IPS-18a (cell line): Measurements from ENCODE around the gene ANXA8.
"Not testable (repeated sequence)": the region's sequence is repeated elsewhere in the genome, so short reads cannot be mapped to it uniquely, and the experiment has no call there.

ENCODE experiments used
- H3K27ac ChIP-seq: one replicate; pipeline ENCODE4 v1.5.1; 2013; ENCODE audit warnings: low read length
- H3K27me3 ChIP-seq: one replicate; pipeline ENCODE4 v1.6.1; 2013; ENCODE audit warnings: mild to moderate bottlenecking, low read length; ENCODE audit not compliant: control insufficient read depth, insufficient read depth
- H3K36me3 ChIP-seq: one replicate; pipeline ENCODE4 v1.6.1; 2013; ENCODE audit warnings: low read depth, low read length; ENCODE audit not compliant: control insufficient read depth
- H3K4me1 ChIP-seq: one replicate; pipeline ENCODE4 v1.6.1; 2013; ENCODE audit warnings: low read depth, low read length; ENCODE audit not compliant: control insufficient read depth
- H3K4me3 ChIP-seq: one replicate; pipeline ENCODE4 v1.5.1; 2013; ENCODE audit warnings: low read length
- H3K9ac ChIP-seq: one replicate; pipeline ENCODE4 v1.6.1; 2013; ENCODE audit warnings: mild to moderate bottlenecking, low read length, moderate library complexity
- H3K9me3 ChIP-seq: one replicate; pipeline ENCODE4 v1.6.1; 2013; ENCODE audit warnings: low read depth, low read length; ENCODE audit not compliant: control insufficient read depth

ANXA8 gene, protein sequence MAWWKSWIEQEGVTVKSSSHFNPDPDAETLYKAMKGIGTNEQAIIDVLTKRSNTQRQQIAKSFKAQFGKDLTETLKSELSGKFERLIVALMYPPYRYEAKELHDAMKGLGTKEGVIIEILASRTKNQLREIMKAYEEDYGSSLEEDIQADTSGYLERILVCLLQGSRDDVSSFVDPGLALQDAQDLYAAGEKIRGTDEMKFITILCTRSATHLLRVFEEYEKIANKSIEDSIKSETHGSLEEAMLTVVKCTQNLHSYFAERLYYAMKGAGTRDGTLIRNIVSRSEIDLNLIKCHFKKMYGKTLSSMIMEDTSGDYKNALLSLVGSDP

DNA sequence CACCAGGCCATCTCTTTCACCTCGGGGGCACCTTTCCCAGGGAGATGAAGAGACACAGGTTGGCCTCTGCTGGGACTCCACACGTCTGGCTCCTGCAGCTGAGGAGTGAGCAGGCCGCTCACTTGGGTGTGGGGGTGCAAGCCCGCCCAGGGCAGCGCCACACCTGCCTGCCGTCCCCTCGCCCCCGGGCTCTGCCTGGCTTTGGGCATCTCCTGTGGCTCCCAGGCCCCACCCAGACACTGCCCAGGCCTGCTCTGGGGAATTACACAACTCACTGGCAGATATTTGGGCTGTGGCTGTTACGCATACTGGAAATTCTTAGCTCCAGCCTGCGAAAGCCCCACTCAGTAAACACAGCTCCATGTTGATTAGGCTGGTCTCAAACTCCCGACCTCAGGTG, at the start of gene ANXA8:
TSS of gene ANXA8 (minus strand) at position 193 of the 400 bp plus-strand sequence. CDS start at position 11, 182 bp downstream.
- H3K36me3 ChIP-seq, H3K9me3 ChIP-seq, H3K27me3 ChIP-seq, H3K27ac ChIP-seq, H3K9ac ChIP-seq, H3K4me1 ChIP-seq, H3K4me3 ChIP-seq: not testable (repeated sequence)

DNA sequence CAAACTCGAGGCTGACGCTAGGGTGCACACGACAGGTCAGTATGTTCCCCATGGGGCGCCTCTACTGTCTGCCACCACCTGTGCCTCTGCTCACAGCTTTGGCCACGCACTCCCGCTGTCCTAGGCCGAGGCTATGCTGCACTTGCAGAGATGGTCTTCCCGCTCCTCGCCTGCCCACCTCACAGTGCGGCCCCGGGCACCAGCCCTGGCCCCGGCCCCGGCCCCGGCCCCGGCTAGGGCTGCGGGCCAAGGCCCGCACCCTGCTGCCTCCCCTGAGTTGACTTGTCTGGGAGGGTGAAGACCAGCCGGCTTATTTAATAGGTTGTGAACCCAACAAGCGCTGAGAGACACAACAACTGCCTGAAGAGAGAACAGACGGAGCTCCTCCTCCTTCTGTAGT, 39.6 kb upstream of the ANXA8 start, which contains the start of gene AGAP9:
TSS of gene AGAP9 (minus strand) at position 164 of the 400 bp plus-strand sequence. CDS start at position 52, 112 bp downstream.
- not testable (repeated sequence) for H3K4me3 ChIP-seq, H3K4me1 ChIP-seq, H3K27me3 ChIP-seq, H3K9me3 ChIP-seq, H3K27ac ChIP-seq, H3K9ac ChIP-seq, H3K36me3 ChIP-seq

DNA sequence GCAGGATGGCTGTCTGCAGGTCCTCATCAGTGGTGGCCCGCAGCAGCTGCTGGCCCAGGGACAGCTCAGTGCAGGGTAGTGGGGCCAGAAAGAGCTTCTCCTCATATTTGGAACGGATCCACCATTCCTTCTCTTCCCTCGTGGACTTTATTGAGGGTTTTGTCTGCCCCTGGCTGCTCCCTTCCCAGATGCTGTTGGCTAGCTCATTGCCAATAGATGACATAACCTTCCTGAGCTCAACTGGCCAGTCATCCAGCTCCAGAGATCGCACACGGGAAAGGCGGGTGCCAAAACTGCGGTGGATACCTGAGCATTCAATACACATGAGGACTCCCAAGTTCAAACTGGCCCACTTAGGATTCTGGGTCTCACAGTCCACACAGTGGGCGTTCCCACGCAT, 18.4 kb upstream of the ANXA8 start:
- H3K9me3 ChIP-seq, H3K27ac ChIP-seq, H3K4me1 ChIP-seq, H3K4me3 ChIP-seq, H3K36me3 ChIP-seq, H3K9ac ChIP-seq, H3K27me3 ChIP-seq: not testable (repeated sequence)

- not testable (repeated sequence) for H3K4me3 ChIP-seq, H3K27ac ChIP-seq, H3K36me3 ChIP-seq, H3K9me3 ChIP-seq, H3K9ac ChIP-seq, H3K27me3 ChIP-seq, H3K4me1 ChIP-seq
Measured at GRCh38 chr10:47494226-47494625, 10.3 kb upstream of the ANXA8 start.

DNA sequence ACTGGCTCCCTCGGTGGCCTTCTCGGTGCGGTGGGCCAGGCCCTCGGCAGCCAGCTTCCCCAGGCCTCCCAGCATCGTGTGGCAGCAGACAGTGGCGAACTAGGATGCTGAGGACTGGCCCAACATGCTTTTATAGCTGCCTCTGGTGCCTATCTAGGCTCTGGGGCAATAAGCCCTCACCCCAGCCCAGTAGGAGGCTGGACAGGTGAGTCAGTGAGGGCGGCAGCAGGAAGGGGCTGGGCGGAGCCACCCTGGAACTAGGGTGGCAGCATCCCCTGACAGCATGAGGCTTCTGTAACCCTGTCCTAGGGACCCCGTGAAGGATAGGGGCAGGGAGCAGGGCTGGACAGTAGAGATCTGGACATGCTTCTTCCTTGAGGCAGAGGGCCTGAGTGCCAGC, 7.7 kb upstream of the ANXA8 start, which contains the start of gene FAM25G:
TSS of gene FAM25G (minus strand) at position 101 of the 400 bp plus-strand sequence. CDS start at position 75, 26 bp downstream.
- H3K4me3 ChIP-seq, H3K27me3 ChIP-seq, H3K27ac ChIP-seq, H3K9me3 ChIP-seq, H3K9ac ChIP-seq, H3K36me3 ChIP-seq, H3K4me1 ChIP-seq: not testable (repeated sequence)

GRCh38 chr10:47489630-47490029, 5.7 kb upstream of the ANXA8 start:
- not testable (repeated sequence) for H3K4me3 ChIP-seq, H3K27me3 ChIP-seq, H3K4me1 ChIP-seq, H3K27ac ChIP-seq, H3K9ac ChIP-seq, H3K36me3 ChIP-seq, H3K9me3 ChIP-seq

GRCh38 chr10:47485943-47486342, 2.0 kb upstream of the ANXA8 start:
- H3K4me1 ChIP-seq, H3K36me3 ChIP-seq, H3K27ac ChIP-seq, H3K4me3 ChIP-seq, H3K9me3 ChIP-seq, H3K9ac ChIP-seq, H3K27me3 ChIP-seq: not testable (repeated sequence)

DNA sequence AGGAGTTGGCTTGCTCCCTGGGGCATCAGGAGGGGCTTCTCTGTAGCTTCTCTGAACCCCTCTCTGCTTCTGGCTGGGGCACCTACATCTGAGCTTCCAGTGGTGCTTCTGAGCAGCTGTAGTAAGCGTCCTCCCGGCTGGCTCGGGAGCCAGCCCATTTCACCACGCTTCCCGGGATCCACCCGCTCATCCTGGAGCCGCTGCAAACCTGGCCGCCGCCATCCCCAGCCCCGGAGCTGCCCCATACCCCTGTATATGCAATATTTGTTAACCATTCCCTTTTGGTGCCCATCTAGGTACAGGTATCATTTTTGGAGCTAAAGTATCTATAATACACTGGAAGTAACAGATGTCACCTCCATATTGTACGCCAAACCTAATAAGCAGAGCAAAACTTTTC, 871 bp upstream of the ANXA8 start:
- not testable (repeated sequence) for H3K27ac ChIP-seq, H3K27me3 ChIP-seq, H3K36me3 ChIP-seq, H3K4me3 ChIP-seq, H3K9me3 ChIP-seq, H3K4me1 ChIP-seq, H3K9ac ChIP-seq

GRCh38 chr10:47482367-47482766, 1.5 kb downstream of the ANXA8 start:
- not testable (repeated sequence) for H3K9ac ChIP-seq

DNA sequence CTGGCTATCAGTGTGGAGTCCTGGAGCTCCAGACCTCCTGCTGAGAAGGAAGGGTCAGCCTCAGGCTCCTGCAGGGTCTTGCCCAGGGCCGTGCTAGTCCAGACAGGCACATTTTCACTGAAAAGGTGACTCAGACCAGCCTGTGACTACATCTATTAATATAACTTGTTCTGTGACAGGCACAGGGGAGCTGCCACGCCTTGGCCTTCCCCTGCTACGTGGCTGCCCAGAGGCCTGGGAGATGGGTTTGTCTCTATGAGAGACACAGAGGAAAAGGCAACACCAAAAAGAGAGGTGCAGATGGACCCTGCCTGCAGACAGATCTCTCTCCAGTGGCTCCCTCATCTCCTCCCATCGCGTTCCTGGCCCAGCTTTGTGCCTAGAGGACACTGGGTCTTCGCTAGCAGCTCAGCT, 2.1 kb downstream of the ANXA8 start:
- not testable (repeated sequence) for H3K4me3 ChIP-seq, H3K27ac ChIP-seq, H3K36me3 ChIP-seq, H3K9me3 ChIP-seq, H3K9ac ChIP-seq, H3K4me1 ChIP-seq, H3K27me3 ChIP-seq

More at GRCh38 chr10:47482367-47482766, 1.5 kb downstream of the ANXA8 start:
- H3K27ac ChIP-seq, H3K4me3 ChIP-seq, H3K36me3 ChIP-seq, H3K4me1 ChIP-seq, H3K27me3 ChIP-seq, H3K9me3 ChIP-seq: not testable (repeated sequence)

GRCh38 chr10:47481182-47481766, 2.6 kb downstream of the ANXA8 start:
- not testable (repeated sequence) for H3K27ac ChIP-seq, H3K9me3 ChIP-seq, H3K4me1 ChIP-seq, H3K36me3 ChIP-seq, H3K27me3 ChIP-seq, H3K9ac ChIP-seq, H3K4me3 ChIP-seq

DNA sequence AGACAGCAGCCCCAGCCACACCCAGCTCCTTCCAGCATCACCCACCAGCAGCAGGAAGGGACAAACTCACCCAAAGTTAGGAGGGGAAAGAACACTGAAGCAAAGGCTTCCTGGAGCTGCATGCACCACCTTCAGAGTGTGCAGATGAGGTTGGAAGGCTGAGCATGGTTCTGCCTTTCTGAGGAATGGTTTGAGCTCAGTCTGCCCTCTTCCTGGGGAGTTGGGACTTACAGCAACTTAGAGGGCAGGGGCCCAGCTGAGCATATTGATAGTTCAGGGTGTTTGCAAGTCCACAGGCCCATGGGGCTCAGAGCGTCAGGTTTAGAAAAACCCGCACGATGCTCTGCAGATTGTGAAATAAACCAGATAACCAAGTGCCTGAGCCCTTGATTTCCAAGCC, 3.8 kb downstream of the ANXA8 start:
- H3K9ac ChIP-seq, H3K27ac ChIP-seq: not testable (repeated sequence)

More for the DNA sequence above, 3.8 kb downstream of the ANXA8 start:
- not testable (repeated sequence) for H3K36me3 ChIP-seq, H3K4me1 ChIP-seq, H3K4me3 ChIP-seq, H3K27me3 ChIP-seq, H3K9me3 ChIP-seq
